Stimulated activated CD8-positive, alpha-beta memory T cell treated with anti-CD3 and anti-CD28 coated beads, Interleukin-7, amount 100 ng/mL, for 48 hours (primary cell): ENCODE data around the gene KRTAP1-4.
"Not testable (repeated sequence)": the region's sequence is repeated elsewhere in the genome, so short reads cannot be mapped to it uniquely, and the experiment has no call there.

Experiments used
- DNase-seq, 2 donors: peaks; one replicate each; pipeline ENCODE4 v3.0.0-alpha.2; 2020; ENCODE audit warnings: low read depth in 1 of 2; ENCODE audit errors: extremely low read depth in 1 of 2

The KRTAP1-4 gene

DNA sequence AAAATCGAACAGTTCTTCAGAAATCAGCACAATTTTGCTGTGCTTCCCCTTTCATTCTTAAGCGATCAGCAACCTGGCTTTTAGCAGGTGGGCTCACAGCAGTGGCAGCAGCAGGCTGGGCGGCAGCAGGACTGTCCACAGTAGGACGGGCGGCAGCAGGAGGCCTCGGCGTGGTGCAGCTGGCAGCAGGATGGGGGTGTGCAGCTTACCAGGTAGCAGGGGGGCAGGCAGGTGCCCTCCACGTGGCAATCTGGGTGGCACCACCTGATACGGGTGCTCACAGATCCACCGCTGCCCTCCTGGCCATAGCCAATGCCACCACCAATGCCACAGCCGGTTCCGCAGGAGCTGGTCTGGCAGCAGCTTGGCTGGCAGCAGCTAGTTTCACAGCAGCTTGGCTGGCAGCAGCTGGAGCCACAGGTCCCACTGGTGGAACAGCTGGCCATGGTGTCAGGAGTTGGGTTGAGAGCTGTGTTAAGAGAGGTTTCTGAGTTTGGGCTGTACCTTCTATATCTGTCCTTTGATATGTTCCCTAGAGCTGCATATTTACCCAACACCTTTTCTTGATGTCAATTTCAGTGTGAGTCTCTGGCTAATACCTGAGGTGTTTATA, at the start of gene KRTAP1-4:
KRTAP1-4 (minus strand) TSS at position 563 of the 613 bp plus-strand sequence; CDS start at position 446, 117 bp downstream.
- DNase-seq: no peak

GRCh38 chr17:41076788-41077187, 46.8 kb upstream of the KRTAP1-4 start:
- DNase-seq: no peak

DNA sequence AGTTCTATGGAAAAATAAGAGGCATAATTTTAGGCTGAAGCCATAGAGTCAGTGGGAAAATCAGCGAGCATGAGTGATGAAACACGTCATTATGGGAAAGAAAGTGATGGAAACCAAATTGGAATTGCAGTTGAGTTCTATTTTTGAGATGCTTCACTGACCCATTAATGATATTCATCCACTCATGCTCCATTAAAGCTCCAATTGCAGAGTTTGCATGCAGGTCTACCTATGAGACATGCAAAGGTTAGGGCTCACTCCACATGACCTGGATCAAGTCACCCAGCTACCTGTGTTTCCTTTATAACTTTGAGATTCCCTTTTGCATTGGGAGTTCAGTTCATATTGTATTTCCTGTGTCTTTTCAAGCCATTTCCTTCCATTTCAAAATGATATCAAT, 43.7 kb upstream of the KRTAP1-4 start:
- DNase-seq: no peak

DNA sequence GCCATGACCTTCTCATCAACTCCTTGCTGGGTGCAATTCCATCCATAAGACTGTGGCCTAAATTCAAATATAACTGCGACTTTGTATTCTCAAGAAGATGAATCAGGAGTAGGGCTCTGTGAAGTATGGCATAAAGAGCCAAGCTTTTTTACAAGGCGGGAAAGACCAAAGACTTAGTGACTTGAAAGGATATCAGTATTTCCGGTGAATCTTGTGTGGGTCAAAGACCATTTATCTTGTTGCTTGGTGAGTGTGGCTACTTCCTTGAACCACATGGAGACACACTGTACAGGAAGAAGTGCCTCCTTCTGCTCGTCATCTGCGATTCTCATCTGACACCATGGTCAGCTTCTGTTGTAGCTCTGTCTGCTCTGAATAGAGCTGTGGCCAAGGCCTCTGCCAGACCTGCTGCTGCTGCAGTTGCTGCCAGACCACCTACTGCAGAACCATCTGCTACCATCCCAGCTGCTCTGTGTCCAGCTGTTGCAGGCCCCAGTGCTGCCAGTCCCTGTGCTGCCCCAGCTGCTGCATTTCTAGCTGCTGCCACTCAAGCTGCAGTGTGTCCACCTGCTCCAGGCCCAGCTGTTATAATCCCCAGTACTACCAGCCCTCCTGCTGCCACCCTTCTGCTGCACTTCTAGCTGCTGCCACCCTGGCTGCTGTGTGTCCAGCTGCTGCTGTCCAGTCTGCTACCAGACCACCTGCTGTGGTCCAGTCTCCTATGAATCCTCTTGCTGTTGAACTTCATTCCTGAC, 41.8 kb upstream of the KRTAP1-4 start:
- no peak for DNase-seq

- no peak for DNase-seq
Measured at GRCh38 chr17:41069031-41069430, 39.0 kb upstream of the KRTAP1-4 start.

DNA sequence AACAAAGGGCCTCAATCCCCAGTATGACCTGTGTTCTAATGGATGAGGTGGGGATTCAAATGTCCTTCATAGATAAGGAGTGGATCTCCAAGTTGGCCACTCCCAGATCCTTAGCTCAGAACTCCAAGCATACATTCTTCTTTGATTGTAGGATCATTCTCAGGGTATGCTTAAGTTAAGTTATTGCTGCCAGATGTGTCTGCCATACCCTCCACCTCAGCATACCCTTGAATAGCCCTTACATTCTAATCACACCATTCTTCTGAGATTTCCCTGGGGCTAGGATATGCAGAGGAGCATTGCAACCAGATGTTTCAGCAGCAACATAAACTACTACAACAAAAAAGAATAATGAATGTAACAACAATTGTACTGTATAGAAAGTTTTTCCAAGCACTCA, 37.3 kb upstream of the KRTAP1-4 start:
- DNase-seq: no peak

GRCh38 chr17:41065829-41066624, 36.0 kb upstream of the KRTAP1-4 start, which contains the start of gene KRTAP2-4:
Gene KRTAP2-4 (minus strand): TSS chr17:41065879. CDS start chr17:41065845, 34 bp downstream.
- DNase-seq: no peak

GRCh38 chr17:41065016-41065689, 35.2 kb upstream of the KRTAP1-4 start:
- DNase-seq: not testable (repeated sequence)

- no peak for DNase-seq
Measured at GRCh38 chr17:41064301-41064700, 34.3 kb upstream of the KRTAP1-4 start.

GRCh38 chr17:41063449-41063848, 33.5 kb upstream of the KRTAP1-4 start:
- no peak for DNase-seq

DNA sequence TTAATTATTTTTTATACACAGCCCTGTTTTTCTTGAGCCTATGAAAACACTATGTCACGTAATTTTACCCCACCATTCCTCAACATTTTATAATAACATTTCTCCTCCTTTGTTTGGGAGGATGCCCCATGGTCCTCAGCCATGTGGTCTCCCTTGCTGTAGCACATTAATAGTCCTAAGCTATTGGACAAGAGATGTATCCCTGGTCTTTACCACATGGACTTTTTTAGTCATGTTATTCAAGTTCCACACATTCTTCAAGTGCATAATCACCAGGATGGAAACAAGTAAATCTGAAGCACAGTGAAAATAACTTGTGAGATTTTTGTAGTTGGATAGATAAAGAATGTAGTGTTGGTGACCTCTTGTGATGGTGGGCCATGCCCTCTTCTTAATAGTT, 32.0 kb upstream of the KRTAP1-4 start:
- no peak for DNase-seq

DNA sequence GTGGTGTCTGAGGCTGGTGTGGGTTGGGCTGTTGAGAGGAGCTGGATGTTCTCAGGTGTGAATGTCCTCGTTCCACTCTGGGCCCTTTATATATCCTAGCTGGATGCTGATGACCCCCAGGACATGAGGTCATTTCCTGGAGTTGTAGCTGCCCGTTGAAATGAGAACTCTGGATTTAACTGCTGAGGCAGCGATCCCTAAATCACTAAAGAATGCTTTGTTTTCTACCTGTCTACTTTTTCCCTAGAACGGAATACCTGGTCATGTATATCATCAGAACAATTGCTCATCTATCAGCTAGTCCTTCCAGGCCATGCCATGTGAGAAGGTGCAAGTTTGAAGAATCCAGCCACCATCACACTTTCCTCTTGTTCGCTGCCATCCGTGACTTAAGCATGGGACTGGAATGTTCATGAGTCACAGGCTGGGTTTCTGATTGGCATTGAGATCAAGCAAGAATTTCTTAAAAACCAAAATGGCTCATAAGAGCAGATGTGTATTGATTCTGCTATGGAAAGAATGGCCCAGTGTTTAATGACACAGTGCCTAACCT, 30.1 kb upstream of the KRTAP1-4 start, which contains the start of gene KRTAP2-3:
KRTAP2-3 (minus strand) TSS at position 63 of the 553 bp plus-strand sequence. CDS start 64 bp downstream, outside the sequence.
- DNase-seq: no peak

- not testable (repeated sequence) for DNase-seq
Measured at GRCh38 chr17:41059276-41060051, 29.5 kb upstream of the KRTAP1-4 start.

- no peak for DNase-seq
Measured at GRCh38 chr17:41058741-41059140, 28.7 kb upstream of the KRTAP1-4 start.

GRCh38 chr17:41057547-41057946, 27.6 kb upstream of the KRTAP1-4 start:
- DNase-seq: no peak

GRCh38 chr17:41055130-41055529, 25.1 kb upstream of the KRTAP1-4 start, which contains the start of gene KRTAP2-2:
Gene KRTAP2-2 (minus strand): TSS chr17:41055230. CDS start chr17:41055211, 19 bp downstream.
- not testable (repeated sequence) for DNase-seq

DNA sequence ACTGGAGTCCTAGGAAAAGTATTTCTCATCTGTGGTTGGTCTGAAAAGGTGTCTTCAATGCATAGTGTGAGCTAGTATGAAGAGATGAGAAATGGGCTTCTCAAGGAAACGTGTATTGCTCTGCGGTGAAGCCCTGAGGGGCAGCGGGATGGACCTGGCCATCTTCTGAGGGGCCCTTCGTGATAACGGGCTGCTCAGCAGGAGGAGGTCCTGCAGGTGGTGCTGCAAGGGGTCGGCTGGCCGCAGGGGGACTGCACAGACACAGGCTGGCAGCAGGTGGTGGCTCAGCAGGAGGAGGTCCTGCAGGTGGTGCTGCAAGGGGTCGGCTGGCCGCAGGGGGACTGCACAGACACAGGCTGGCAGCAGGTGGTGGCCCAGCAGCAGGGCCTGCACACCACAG, 24.6 kb upstream of the KRTAP1-4 start:
- not testable (repeated sequence) for DNase-seq

DNA sequence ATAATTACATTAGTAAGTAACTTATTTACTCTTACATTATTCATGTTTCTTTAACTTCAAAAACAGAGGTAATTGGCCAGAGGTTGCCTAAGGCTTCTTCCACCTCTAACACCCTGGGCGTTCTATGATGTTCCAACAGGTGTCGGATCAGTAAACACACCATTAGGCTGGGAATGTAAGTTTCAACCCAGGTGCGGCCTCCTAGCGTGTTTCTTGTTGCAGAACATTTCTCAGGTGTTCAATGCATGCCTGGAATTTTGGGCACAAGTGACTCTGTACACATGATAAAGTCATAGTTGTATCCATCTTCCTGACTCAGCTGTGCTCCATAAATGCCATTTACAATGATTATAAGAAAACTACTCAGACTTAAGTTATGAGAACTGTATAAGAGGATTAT, 24.0 kb upstream of the KRTAP1-4 start:
- DNase-seq: no peak

- DNase-seq: no peak
Measured at GRCh38 chr17:41052566-41052965, 22.6 kb upstream of the KRTAP1-4 start.

- no peak for DNase-seq
Measured at GRCh38 chr17:41049110-41049509, 19.1 kb upstream of the KRTAP1-4 start.
